DMS153 (cell line): ENCODE results near the gene NRCAM.

ENCODE experiments used
- DNase-seq: peaks from one replicate; lab custom pipeline; 2025; lab: John Stamatoyannopoulos, UW

Gene NRCAM

DNA sequence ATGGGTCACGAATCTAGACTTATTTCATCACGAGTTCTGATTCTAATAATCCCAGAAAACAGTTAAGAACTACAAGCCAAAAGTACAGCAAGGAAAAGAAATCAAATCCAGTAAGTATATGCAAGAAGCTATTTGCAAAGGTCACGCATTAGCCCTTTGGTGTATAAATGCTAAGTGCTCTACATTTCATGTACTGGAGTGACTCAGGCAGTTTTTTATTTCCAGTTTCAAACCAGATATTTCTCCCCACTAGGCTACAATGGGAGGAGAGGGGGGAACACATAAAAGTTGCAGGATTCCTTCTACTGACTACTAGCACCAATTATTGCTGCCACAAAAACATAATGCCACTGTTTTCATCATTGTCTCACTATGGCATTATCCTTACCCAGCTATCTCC, 148.0 kb downstream of the NRCAM start:
- no peak for DNase-seq

GRCh38 chr7:108307595-108307994, 148.6 kb downstream of the NRCAM start:
- DNase-seq = no peak

DNA sequence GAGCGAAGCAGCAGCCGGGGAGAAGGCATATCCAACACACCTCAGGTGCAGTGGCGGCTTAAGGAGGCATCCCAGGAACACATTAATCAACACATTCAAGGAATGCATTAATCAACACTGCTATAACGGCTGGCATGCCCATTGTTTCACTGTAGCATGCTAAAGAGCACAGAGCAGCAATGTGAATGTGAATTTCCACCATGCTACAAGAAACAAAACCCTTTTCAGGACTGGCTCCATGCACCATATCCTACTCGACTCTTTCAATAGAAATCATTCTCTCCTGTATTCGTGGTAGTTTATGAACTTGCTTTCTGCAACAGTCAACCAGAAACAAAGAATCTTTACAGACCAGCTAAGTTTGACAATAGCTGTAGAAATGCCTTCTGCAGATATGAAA, 149.0 kb downstream of the NRCAM start:
- no peak for DNase-seq

- no peak for DNase-seq
Measured at GRCh38 chr7:108303332-108303731, 152.9 kb downstream of the NRCAM start.

DNA sequence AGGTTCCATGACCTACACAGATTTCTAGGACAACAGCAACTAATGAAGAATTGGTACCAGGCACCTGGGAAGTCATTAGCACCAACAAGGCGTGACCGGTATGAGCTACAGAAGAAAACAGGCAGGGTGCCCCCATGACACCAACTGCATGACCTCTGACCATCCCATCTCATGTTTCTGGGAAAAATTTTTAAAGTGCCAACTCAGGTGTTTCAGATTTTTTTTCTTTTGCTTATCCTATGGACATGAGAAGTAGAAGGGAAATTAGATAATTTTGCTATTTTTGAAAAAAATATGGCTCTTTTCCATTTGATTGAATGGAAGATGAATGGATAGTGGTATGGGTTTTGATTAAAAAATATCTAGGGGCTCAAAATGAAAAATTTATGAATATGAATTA, 154.8 kb downstream of the NRCAM start:
- no peak for DNase-seq

DNA sequence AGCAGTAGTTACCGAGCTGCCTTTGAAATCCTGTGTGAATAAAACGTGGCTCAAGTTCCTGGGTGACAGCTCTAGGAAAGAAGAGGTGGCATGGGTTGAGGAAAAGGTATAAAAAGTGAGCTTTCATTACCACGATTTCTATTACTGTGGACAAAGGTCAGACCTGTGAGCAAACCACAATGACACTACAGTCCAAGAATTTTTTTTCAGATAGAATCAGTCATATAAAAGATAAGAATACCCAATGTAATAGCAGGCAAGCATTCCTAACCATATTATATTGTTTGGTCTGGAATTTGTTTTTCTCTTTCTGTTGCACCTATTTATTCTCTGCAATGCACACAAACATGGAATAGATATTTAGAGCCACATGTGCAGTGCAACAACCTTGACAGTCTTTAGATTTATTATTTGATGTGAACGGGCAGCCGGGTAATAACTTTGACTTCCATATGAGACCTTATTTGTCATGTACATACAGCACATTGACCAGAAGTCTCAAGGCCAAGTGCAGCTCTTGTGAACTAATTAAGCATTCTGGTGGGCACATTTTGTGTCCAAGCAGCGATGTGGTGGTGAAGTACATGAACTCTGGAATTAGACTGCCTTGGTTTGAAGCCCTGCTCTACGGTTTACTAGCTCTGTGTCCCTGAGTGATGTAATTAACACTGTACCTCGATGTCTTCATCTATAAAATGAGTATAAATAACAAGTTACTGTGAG, 156.8 kb downstream of the NRCAM start:
- no peak for DNase-seq

DNA sequence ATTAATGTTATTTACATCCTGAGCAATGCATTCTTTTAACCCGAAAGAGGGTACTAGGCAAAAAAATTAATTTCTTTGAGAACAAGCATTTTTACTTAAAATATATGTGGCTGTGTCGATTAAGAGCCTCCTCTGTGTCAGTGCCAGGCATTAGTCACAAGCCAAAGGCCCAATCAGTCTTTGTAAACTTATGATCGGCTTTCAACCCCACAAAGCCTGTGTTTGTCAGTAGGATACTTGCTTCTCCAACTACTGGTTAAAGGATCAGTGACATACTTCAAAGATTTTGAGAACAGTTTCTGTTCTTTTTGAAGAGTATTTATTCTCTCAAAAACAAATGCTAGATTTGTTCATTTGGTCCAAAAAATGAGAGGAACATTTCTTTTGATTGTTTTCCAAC, 159.3 kb downstream of the NRCAM start:
- no peak for DNase-seq

DNA sequence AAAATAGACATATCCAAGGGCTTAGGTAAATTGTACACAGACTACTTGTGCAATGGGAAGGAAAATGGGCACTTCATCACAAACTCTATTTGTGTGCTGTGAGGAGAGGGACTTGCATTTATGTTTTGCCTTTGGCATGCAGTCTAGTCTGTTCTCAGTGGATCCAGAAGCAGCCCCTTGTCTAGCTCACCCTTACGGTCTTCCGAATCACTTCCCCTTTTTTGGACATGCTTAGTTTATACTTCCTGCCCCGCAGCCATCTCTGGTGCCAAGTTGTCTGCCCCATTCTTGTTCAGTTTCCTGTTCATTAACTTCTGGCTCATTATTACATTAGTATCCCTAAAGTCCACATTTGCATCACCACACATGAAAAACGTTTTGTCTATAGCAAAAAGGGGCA, 161.6 kb downstream of the NRCAM start:
- DNase-seq = no peak

- no peak for DNase-seq
Measured at GRCh38 chr7:108293149-108293612, 163.1 kb downstream of the NRCAM start.

- DNase-seq = no peak
Measured at GRCh38 chr7:108292541-108292940, 163.7 kb downstream of the NRCAM start.

DNA sequence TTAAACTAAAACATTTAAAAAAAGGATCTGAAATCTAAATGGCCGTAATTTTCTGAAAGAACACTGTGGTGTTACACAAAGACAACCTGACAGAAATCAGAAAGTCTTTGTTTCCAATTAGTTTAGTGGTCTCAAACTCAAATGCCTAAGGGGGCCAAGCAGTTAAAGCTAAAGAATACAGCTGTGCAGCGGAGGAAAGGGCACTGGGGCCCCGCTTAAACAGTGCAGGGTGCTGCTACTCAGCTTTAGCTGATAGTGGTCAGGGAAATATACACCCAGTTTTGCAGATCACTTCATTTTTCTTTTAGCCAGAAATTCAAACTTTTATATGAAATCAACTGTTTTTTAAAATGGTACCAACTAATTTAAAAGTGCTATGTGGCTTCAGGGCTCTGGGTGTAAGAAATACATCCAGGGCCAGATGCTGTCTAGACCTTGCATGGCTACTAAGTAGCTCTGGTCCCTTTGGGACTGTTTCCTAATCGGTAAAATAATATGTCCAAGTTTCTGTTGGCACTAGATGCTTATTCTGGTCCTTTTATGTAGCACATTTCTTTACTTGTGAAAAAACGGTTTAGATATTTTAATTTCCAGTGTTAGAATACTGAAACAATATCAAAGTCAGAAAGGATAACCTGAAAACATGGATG, 164.3 kb downstream of the NRCAM start:
- DNase-seq = no peak

DNA sequence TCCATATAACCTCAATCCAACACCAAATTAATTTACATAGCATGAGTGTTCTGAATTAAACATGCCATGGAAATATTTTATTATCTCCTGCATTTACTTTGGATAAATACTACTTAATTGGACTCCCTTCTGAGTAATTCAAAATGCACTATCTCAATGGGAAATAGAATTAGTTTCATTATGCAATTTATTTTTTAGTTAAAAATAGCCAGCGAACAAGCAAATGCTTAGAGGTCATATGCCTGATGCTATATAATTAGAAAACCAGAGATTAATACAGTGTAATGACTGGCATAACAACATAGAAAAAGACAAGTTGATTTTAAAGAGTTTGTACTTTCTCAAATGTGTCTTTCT, 165.1 kb downstream of the NRCAM start:
- no peak for DNase-seq

DNA sequence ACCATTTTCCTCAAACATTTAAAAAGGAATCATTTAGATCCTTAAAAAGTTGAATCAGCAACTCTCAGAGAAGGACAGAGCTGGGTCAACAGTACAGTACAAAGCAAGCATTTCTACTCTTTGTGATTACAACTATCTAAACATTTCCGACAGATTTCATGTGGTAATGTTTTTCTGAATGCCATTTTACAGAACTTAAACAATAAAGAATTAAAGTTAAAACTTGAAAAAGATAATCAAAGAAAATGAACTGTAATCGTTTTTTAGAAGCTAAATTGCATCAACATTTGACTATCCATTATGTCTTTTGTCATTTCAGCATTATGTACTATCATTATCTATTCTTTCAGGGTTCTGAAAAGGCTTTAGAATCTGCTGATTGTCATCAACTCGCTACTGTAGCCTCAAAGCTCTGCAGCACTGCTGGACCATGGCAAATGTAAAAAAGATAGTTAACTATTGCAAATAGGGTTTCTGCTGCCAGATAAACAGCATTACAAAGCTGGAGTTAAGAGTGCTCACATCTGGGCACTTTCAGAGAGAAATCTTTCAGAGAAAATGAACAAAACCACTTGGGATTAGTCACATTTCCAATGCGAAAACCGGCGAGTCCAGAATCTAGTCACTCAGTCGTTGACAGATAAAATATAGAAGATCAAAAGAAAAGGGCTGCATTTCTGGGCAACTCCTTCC, 165.6 kb downstream of the NRCAM start:
- no peak for DNase-seq

GRCh38 chr7:108289852-108290251, 166.4 kb downstream of the NRCAM start:
- DNase-seq = no peak

DNA sequence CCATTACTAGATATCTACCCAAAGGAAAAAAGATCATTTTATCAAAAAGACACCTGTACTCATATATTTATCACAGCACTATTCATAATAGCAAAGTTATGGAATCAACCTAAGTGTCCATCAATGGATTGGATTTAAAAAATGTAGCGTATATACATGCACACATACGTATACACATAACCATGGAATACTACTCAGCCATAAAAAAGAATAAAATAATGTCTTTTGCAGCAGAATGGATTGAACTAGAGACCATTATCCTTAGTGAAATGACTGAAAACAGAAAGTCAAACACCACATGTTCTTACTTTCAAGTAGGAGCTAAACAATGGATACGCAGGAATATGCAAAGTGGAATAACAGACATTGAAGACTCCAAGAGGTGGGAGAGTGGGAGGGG, 168.4 kb downstream of the NRCAM start:
- no peak for DNase-seq

DNA sequence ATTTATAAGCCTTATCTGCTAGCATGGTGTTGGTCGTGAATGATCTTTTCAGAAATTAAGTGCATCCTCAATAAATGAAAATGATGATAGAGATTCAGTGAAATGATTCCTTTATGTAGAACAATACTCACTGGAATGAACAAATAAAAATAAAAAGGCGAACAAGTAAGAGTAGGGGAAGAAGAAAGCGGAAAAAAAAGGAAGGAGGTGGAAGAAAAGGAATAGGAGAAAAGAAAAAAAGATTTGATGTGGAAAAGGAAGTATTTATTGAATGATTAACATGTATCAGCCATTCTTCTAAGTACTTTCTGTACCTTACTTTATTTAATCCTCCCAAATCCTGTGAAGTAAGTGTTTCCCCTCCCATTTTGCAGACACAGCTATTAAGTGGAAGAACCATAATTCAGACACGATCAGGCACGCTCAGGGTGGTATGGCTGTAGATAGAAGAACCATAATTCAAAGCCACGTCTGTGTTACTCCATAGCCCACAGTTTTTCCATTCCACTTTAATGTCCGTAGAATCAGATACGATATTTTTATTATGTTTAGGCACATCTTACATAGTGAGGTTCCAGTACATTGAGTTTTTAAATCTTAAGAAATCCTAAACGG, 169.8 kb downstream of the NRCAM start:
- DNase-seq = no peak

DNA sequence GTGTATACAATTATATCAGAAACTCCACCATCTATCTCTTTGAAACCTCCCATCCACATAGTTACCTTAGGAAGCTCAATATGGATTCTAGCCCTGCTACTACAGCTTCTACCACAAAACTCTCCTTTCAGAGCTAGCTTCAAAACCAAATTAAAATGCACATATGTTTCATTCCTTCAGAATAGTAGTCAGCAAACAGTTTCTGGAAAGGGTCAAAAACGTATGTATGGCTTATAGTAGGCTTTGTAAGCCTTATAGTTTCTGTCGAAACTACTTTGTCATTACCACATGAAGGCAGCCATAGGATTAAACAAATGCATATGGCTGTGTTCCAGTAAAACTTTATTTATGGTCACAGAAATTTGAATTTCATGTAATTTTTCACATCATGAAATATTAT, 170.5 kb downstream of the NRCAM start:
- no peak for DNase-seq

DNA sequence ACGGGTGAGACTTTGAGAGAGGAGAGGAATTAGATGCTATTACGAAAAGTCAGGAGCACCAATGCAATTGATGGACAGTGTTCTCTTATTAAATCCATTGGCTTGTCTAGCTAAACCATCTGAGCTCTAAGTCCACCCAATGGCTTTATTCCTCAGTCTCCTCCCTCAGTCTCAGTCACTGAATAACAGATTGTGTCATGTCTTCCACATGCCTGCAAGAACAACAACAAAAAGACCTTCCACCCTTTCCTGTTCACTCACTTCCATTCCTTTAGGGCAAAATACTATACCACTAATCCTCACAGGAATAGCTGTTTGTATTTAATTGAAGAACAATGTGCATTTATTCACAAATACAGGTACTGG, 171.2 kb downstream of the NRCAM start:
- DNase-seq = no peak

DNA sequence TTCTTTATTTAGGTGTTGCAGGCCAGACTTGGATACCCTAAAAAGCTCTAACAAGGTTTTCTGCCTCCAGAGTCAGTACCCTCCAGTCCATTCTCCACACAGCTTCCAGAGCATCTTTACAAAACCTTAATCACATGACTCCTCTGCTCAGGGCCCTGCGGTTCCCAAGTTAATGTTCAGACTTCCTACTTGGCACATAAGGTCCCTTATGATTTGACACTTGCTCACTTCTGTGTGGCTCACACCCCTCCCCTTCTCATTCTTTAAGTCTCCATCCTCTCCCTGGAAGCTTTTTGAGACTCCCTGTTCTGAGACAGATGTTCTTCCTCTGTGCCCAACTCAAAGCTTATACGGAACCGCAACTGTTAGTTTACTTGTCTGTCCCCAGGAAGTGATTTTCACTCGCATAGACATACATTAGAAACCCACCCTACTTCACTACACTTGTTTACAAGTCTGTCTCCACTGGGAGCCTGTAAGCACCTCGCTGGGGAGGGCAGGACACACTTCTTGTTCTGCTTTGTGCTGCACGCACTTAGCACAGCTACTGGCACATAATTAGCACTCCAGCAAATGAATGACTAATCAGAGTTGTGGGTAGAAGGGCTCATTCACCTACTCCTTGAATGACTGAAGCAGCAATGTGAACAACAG, 171.8 kb downstream of the NRCAM start:
- DNase-seq = no peak

- DNase-seq = no peak
Measured at GRCh38 chr7:108283252-108283651, 173.0 kb downstream of the NRCAM start.

- no peak for DNase-seq
Measured at GRCh38 chr7:108282427-108282996, 173.7 kb downstream of the NRCAM start.

DNA sequence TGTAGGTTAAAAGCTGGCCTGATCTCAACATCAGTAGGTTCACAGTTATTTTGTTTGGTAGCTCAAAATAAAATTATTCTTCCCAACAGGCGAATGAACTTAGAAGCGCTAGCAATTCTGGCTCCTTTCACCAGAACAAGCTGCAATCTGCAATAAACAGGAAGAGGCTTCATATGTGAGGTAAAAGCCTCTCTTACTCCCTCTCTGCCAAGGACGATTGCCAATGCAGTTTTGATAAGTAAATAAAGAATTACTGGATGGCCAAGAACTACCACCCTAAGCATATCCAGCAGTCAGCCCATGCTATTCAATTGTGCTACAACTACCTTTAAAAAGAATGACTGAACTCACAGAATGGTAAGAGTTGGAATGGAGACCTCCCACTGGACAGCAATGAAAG, 176.1 kb downstream of the NRCAM start:
- DNase-seq = peak; percentile 72
